ENCODE data around the gene S100A9. TPM values are rescaled to one million over a fixed set of nuclear protein-coding genes. Genes with fewer than 3 reads are reported as not detected.

Gene S100A9
- total and polyA plus RNA-seq, 2 of the 4 experiments (the other 2 are of a cell fraction) = not detected

DNA sequence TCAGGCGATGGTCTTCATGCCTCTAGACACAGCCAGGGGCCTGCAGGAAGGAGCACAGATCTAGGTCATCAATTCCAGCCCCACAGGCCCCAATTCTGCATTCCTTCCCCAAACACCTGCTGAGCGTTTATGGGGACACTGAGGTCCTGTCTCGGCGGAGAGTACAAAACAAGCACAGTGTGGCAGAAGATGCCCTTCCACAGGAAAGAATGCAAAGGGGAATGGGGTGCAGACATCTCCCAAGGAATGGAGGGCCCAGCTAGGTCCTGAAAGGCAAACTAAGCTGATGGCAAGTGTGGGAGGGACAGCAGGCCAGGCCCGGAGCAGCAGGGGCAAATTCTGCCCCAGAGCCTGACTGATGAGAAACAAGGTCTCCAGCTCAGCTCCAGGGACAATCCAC is 36.7 kb downstream of the S100A9 start:
- no TSS peak for BruUV-seq (replicated peaks)
- CTCF ChIA-PET = no interaction called here
- H3K23ac ChIP-seq (ENCODE audit: low read depth, low read length) = no peak overlapping the region

More for the DNA sequence above, 36.7 kb downstream of the S100A9 start:
- dilution Hi-C loops (cut with HindIII; ENCODE audit: low sequenced_read_pairs, unreplicated experiment) = no loop called here
- H3K4ac ChIP-seq (ENCODE audit: low read depth, low read length) = no peak overlapping the region
- no peak overlapping the region for H4K5ac ChIP-seq (ENCODE audit: low read depth, low read length)
- H2BK120ac ChIP-seq (ENCODE audit: low read depth, low read length) = no peak overlapping the region
- TF ChIP-seq MAFK (IDR thresholded peaks at IDR 0.05; ENCODE audit: low read depth, low read length) (no peak), NFE2L2 (IDR thresholded peaks at IDR 0.05; ENCODE audit: low read depth, low read length) (no peak), CHD1 (IDR thresholded peaks at IDR 0.05; ENCODE audit: low read depth, low read length) (no peak), SMC3 (IDR thresholded peaks at IDR 0.05; ENCODE audit: low read depth, low read length) (no peak)
- TF ChIP-seq, protein P1, sequence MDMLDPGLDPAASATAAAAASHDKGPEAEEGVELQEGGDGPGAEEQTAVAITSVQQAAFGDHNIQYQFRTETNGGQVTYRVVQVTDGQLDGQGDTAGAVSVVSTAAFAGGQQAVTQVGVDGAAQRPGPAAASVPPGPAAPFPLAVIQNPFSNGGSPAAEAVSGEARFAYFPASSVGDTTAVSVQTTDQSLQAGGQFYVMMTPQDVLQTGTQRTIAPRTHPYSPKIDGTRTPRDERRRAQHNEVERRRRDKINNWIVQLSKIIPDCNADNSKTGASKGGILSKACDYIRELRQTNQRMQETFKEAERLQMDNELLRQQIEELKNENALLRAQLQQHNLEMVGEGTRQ (IDR thresholded peaks at IDR 0.05; ENCODE audit: low read depth, low read length) = no peak
- TF ChIP-seq, protein P2, sequence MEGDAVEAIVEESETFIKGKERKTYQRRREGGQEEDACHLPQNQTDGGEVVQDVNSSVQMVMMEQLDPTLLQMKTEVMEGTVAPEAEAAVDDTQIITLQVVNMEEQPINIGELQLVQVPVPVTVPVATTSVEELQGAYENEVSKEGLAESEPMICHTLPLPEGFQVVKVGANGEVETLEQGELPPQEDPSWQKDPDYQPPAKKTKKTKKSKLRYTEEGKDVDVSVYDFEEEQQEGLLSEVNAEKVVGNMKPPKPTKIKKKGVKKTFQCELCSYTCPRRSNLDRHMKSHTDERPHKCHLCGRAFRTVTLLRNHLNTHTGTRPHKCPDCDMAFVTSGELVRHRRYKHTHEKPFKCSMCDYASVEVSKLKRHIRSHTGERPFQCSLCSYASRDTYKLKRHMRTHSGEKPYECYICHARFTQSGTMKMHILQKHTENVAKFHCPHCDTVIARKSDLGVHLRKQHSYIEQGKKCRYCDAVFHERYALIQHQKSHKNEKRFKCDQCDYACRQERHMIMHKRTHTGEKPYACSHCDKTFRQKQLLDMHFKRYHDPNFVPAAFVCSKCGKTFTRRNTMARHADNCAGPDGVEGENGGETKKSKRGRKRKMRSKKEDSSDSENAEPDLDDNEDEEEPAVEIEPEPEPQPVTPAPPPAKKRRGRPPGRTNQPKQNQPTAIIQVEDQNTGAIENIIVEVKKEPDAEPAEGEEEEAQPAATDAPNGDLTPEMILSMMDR (conservative IDR thresholded peaks at IDR 0.05; ENCODE audit: low read depth, low read length) = no peak
- no peak overlapping the region for H3K14ac ChIP-seq (replicated peaks; ENCODE audit: low read depth, low read length)
- no peak overlapping the region for H2BK15ac ChIP-seq (ENCODE audit: low read depth, low read length)
- intact Hi-C loops (cut with micrococcal nuclease) = no loop called here
- DNase-seq (no peak), ATAC-seq (ENCODE audit: low read depth) (no peak)
- no peaks in the 10 kb centered on the region for H3K9me1 ChIP-seq (ENCODE audit: insufficient read depth, low read length)
- H3K18ac ChIP-seq (ENCODE audit: low read depth, low read length) = no peak overlapping the region
- H3K4me1 ChIP-seq (ENCODE audit: control insufficient read depth, insufficient read depth, low read length) = no peaks in the 10 kb centered on the region
- no peak overlapping the region for H2AK5ac ChIP-seq (ENCODE audit: low read depth, low read length)
- peaks cover 3% of the 10 kb centered on the region; the same call in 1 of the 2 replicates for H3K27me3 ChIP-seq (ENCODE audit: control insufficient read depth, insufficient read depth, low read length)
- 0% methylated on average over 1 of the region's 5 CpGs; no CpG with 5 or more reads in 1 of the 2 experiments for WGBS, 2 experiments (ENCODE audit: extremely low coverage in 2 of 2, insufficient read length in 1 of 2)
- no peaks in the 10 kb centered on the region for H3K79me1 ChIP-seq (ENCODE audit: low read depth in 1 of 2, low read length in 2 of 2)
- no peak overlapping the region for H2BK20ac ChIP-seq (ENCODE audit: low read depth, low read length)
- in situ Hi-C loops (cut with MboI; ENCODE audit: low sequenced_read_pairs) = no loop called here
- no peak overlapping the region for H2AFZ ChIP-seq (replicated peaks; ENCODE audit: low read length, poor library complexity)
- no peak overlapping the region for H3K4me2 ChIP-seq (ENCODE audit: low read depth, low read length)
- no peaks in the 10 kb centered on the region for H3K9me3 ChIP-seq (ENCODE audit: control insufficient read depth, insufficient read depth, low read length)
- H3K36me3 ChIP-seq (ENCODE audit: control insufficient read depth, insufficient read depth, low read length) = no peaks in the 10 kb centered on the region
- POLR2A ChIA-PET (ENCODE audit: unreplicated experiment) = no interaction called here
- H3K56ac ChIP-seq (ENCODE audit: extremely low read depth, insufficient read depth, low read length) = no peak overlapping the region
- H2AK9ac ChIP-seq (replicated peaks; ENCODE audit: low read depth, low read length, poor library complexity) = no peak overlapping the region
- H3K4me3 ChIP-seq (ENCODE audit: insufficient read depth, low read depth, low read length) = no peak overlapping the region
- no peak overlapping the region for H4K91ac ChIP-seq (ENCODE audit: insufficient read depth, low read depth, low read length)
- H4K20me1 ChIP-seq (ENCODE audit: insufficient read depth, low read length) = no peaks in the 10 kb centered on the region
- no peak overlapping the region for H4K8ac ChIP-seq (ENCODE audit: low read depth in 2 of 2, low read length in 2 of 2)
- H2BK5ac ChIP-seq (ENCODE audit: low read depth, low read length, poor library complexity, severe bottlenecking) = no peak overlapping the region
- H3K9ac ChIP-seq (ENCODE audit: low read depth, low read length) = no peak overlapping the region
- H3K27ac ChIP-seq (ENCODE audit: insufficient read depth, low read length) = no peak overlapping the region
